IgD-negative memory B cell (primary cell): Measurements from ENCODE around the gene CTBP1. TPM values are rescaled to one million over a fixed set of nuclear protein-coding genes. Genes with fewer than 3 reads are reported as not detected.

Experiments used
- H3K27ac Mint-ChIP-seq, 3 donors: one replicate each; pipeline ENCODE4 v1.8.0; 2020 to 2022; ENCODE audit warnings: mild to moderate bottlenecking in 3 of 3, mixed read lengths in 3 of 3, moderate library complexity in 1 of 3
- H3K27me3 Mint-ChIP-seq: one replicate; pipeline ENCODE4 v1.8.0; 2021; ENCODE audit warnings: mixed read lengths
- H3K36me3 Mint-ChIP-seq: one replicate; pipeline ENCODE4 v1.8.0; 2020; ENCODE audit warnings: mild to moderate bottlenecking, mixed read lengths
- H3K4me1 Mint-ChIP-seq, 3 donors: one replicate each; pipeline ENCODE4 v1.8.0; 2020 to 2022; ENCODE audit warnings: mixed read lengths in 3 of 3, mild to moderate bottlenecking in 1 of 3
- H3K4me3 Mint-ChIP-seq, 4 donors: one replicate each; pipeline ENCODE4 v1.8.0; 2020 to 2022; ENCODE audit warnings: mild to moderate bottlenecking in 4 of 4, mixed read lengths in 4 of 4, moderate library complexity in 3 of 4
- H3K9me3 Mint-ChIP-seq, 3 donors: one replicate each; pipeline ENCODE4 v1.8.0; 2020 to 2021; ENCODE audit warnings: mixed read lengths in 3 of 3, mild to moderate bottlenecking in 1 of 3
- polyA plus RNA-seq: library from polyadenylated mRNA; unstranded; fragments of 300-500 nt; fragmentation: Illumina TruSeq; gene quantifications from one replicate; pipeline ENCODE4 v1.2.3, GENCODE V29; 2021

The CTBP1 gene
- polyA plus RNA-seq, 1 donor from 2014 or later: 36.5 TPM

- peak overlapping the region; percentile 87 to 95 (median 92) for H3K4me3 Mint-ChIP-seq
- peaks cover 20 to 27% (median 21%) of the 10 kb centered on the region in 3 donors for H3K4me1 Mint-ChIP-seq
- peaks cover 7% of the 10 kb centered on the region for H3K27me3 Mint-ChIP-seq
- H3K36me3 Mint-ChIP-seq: peaks cover 4% of the 10 kb centered on the region
- peaks cover 0 to 3% (median 3%) of the 10 kb centered on the region in 3 donors for H3K9me3 Mint-ChIP-seq
- peak overlapping the region; percentile 71 to 88 (median 79) for H3K27ac Mint-ChIP-seq
These were observed 81.5 kb downstream of the CTBP1 start for GRCh38 chr4:1167244-1167949.

- H3K36me3 Mint-ChIP-seq: peaks cover 4% of the 10 kb centered on the region
- peak overlapping the region; percentile 71 to 88 (median 79) for H3K27ac Mint-ChIP-seq
- peaks cover 0 to 3% (median 3%) of the 10 kb centered on the region in 3 donors for H3K9me3 Mint-ChIP-seq
- H3K4me1 Mint-ChIP-seq: peaks cover 20 to 29% (median 21%) of the 10 kb centered on the region in 3 donors
- H3K27me3 Mint-ChIP-seq: peaks cover 7% of the 10 kb centered on the region
- peak overlapping the region; percentile 87 to 95 (median 92) for H3K4me3 Mint-ChIP-seq
These were observed 82.3 kb downstream of the CTBP1 start for GRCh38 chr4:1166509-1167243.

- peaks cover under 1% of the 10 kb centered on the region for H3K27me3 Mint-ChIP-seq
- peaks cover 21 to 29% (median 25%) of the 10 kb centered on the region in 3 donors for H3K4me1 Mint-ChIP-seq
- peaks cover 4% of the 10 kb centered on the region for H3K36me3 Mint-ChIP-seq
- peak overlapping the region in 2 of 4 donors; percentile 52 to 71 for H3K4me3 Mint-ChIP-seq
- H3K27ac Mint-ChIP-seq: peak overlapping the region in 2 of 3 donors; percentile 51 to 59
- peaks cover 0 to 3% (median 3%) of the 10 kb centered on the region in 3 donors for H3K9me3 Mint-ChIP-seq
These were observed 83.9 kb downstream of the CTBP1 start for GRCh38 chr4:1164956-1165545.

GRCh38 chr4:1164444-1164843 lies 84.5 kb downstream of the CTBP1 start:
- peaks cover 0 to 3% (median 3%) of the 10 kb centered on the region in 3 donors for H3K9me3 Mint-ChIP-seq
- H3K27ac Mint-ChIP-seq: peak overlapping the region in 1 of 3 donors; percentile 51
- H3K36me3 Mint-ChIP-seq: peaks cover 4% of the 10 kb centered on the region
- H3K4me1 Mint-ChIP-seq: peaks cover 21 to 29% (median 25%) of the 10 kb centered on the region in 3 donors
- H3K4me3 Mint-ChIP-seq: peak overlapping the region in 2 of 4 donors; percentile 12 to 71
- no peaks in the 10 kb centered on the region for H3K27me3 Mint-ChIP-seq

GRCh38 chr4:1164040-1164439 lies 84.9 kb downstream of the CTBP1 start:
- Mint-ChIP-seq H3K27me3 (no peaks in the 10 kb centered on the region), H3K4me1 (peaks cover 21 to 29% (median 25%) of the 10 kb centered on the region in 3 donors), H3K9me3 (peaks cover 0 to 3% (median 3%) of the 10 kb centered on the region in 3 donors), H3K36me3 (peaks cover 4% of the 10 kb centered on the region), H3K27ac (no peak overlapping the region), H3K4me3 (no peak overlapping the region)

Other genes with a start within 250 kb of the CTBP1 start
- 0.93 TPM for gene FGFRL1, start 237.5 kb downstream of the CTBP1 start, polyA plus RNA-seq
- gene RNF212, start 135.6 kb downstream of the CTBP1 start, polyA plus RNA-seq: 0.68 TPM
- 8.6 TPM for gene SPON2, start 76.5 kb downstream of the CTBP1 start, polyA plus RNA-seq
- gene MAEA, start 40.8 kb upstream of the CTBP1 start, polyA plus RNA-seq: 67.1 TPM
- 9.5 TPM for gene UVSSA, start 98.1 kb upstream of the CTBP1 start, polyA plus RNA-seq
- gene NKX1-1, start 157.3 kb upstream of the CTBP1 start, polyA plus RNA-seq: not detected